A549 (cell line): Measurements from ENCODE around the gene COQ7.

ENCODE experiments used
- MAFK ChIP-seq: fragments of 450-650 bp; IDR thresholded peaks from 2 replicates; pipeline ENCODE4 v1.6.1; 2014; ENCODE audit not compliant: partially characterized antibody
- POLR2A ChIP-seq: IDR thresholded peaks from 2 replicates; pipeline ENCODE4 v1.6.1; 2012; ENCODE audit warnings: mild to moderate bottlenecking, low read length
- RAD21 ChIP-seq, 2 experiments: fragments of >200 bp in 1 of 2; sonication (Bioruptor Twin) in 1 of 2; formaldehyde crosslinking in 1 of 2; IDR thresholded peaks in 1 of 2; conservative IDR thresholded peaks in 1 of 2; 2 replicates in 1 of 2; 3 replicates in 1 of 2; pipeline ENCODE4 v1.6.1; 2012 to 2018; ENCODE audit warnings: inconsistent platforms in 1 of 2

- TF ChIP-seq RAD21 (conservative IDR thresholded peaks at IDR 0.05 in 1 of 2, IDR thresholded peaks at IDR 0.05 in 1 of 2) (no peak), POLR2A (no peak), MAFK (no peak)
These were observed 60.3 kb downstream of the COQ7 start for GRCh38 chr16:19127674-19128131.
